GM21423 (cell line): Measurements from ENCODE around the gene ZFR2.

ENCODE experiments used
- ATAC-seq: cut with Tn5 transposase; IDR thresholded peaks from one replicate; pipeline ENCODE4 v1.9.1; 2021; ENCODE audit warnings: mild to moderate bottlenecking, moderate library complexity; ENCODE audit not compliant: unreplicated experiment

Gene ZFR2

GRCh38 chr19:3837922-3838321 lies 30.9 kb downstream of the ZFR2 start:
- ATAC-seq: no peak

- ATAC-seq: no peak
Measured at GRCh38 chr19:3837332-3837731, 31.5 kb downstream of the ZFR2 start.

- ATAC-seq: no peak
Measured at GRCh38 chr19:3836887-3837286, 32.0 kb downstream of the ZFR2 start.

GRCh38 chr19:3835055-3835435 lies 33.8 kb downstream of the ZFR2 start:
- no peak for ATAC-seq

- no peak for ATAC-seq
Measured at GRCh38 chr19:3834349-3835054, 34.3 kb downstream of the ZFR2 start.

- no peak for ATAC-seq
Measured at GRCh38 chr19:3833578-3834348, 35.1 kb downstream of the ZFR2 start.

- ATAC-seq: no peak
Measured at GRCh38 chr19:3832001-3832400, 36.8 kb downstream of the ZFR2 start.

GRCh38 chr19:3831601-3832000 lies 37.2 kb downstream of the ZFR2 start:
- ATAC-seq: no peak

- no peak for ATAC-seq
Measured at GRCh38 chr19:3830621-3831589, 37.9 kb downstream of the ZFR2 start.

- no peak for ATAC-seq
Measured at GRCh38 chr19:3827306-3827705, 41.5 kb downstream of the ZFR2 start.

GRCh38 chr19:3826163-3826562 lies 42.7 kb downstream of the ZFR2 start:
- ATAC-seq: no peak

GRCh38 chr19:3825286-3825956 lies 43.4 kb downstream of the ZFR2 start:
- ATAC-seq: no peak

- ATAC-seq: no peak
Measured at GRCh38 chr19:3823350-3823713, 45.5 kb downstream of the ZFR2 start.

- no peak for ATAC-seq
Measured at GRCh38 chr19:3822683-3823349, 46.0 kb downstream of the ZFR2 start.

- ATAC-seq: no peak
Measured at GRCh38 chr19:3821857-3822364, 46.9 kb downstream of the ZFR2 start.

- no peak for ATAC-seq
Measured at GRCh38 chr19:3821156-3821555, 47.7 kb downstream of the ZFR2 start.

- ATAC-seq: no peak
Measured at GRCh38 chr19:3819989-3820388, 48.8 kb downstream of the ZFR2 start.

GRCh38 chr19:3818918-3819317 lies 49.9 kb downstream of the ZFR2 start:
- no peak for ATAC-seq

- ATAC-seq: no peak
Measured at GRCh38 chr19:3818466-3818865, 50.4 kb downstream of the ZFR2 start.

- no peak for ATAC-seq
Measured at GRCh38 chr19:3817761-3818160, 51.1 kb downstream of the ZFR2 start.
